Body of pancreas (tissue), 4 donors: Measurements from ENCODE around the gene NAIF1.

Experiments
- CTCF ChIP-seq, 7 experiments: fragments of 450-650 bp in 4 of 7; fragments of 200-600 bp in 3 of 7; sonication (generic) in 3 of 7; IDR thresholded peaks; one replicate each; pipeline ENCODE4 v1.5.1; 2016 to 2019; ENCODE audit warnings: antibody characterized with exemption in 7 of 7
- POLR2A ChIP-seq, 3 donors: fragments of 450-650 bp; IDR thresholded peaks; one replicate each; pipeline ENCODE4 v1.6.1; 2016; ENCODE audit warnings: antibody characterized with exemption in 3 of 3, mild to moderate bottlenecking in 2 of 3

DNA sequence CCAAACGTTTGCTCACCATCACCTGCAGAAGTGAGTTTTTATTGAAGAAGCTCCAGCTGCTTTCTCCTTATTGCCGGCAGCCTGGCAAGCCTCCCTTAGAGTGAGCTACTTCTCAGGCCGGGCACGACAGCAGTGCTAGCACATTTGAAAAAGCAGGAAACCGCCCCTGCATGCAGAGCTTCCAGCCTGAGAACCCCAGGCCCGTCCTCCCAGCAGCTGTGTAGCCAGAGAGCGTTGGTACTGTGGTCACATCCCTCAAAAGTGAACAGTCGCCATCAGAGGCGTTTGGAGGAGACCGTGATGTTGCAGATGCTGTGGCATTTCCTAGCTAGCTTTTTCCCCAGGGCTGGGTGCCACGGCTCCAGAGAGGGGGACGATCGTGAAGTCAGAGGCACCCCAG, 24.5 kb upstream of the NAIF1 start:
- TF ChIP-seq CTCF (IDR thresholded peaks at IDR 0.05) (no peak), POLR2A (IDR thresholded peaks at IDR 0.05) (no peak)
